Glomerular visceral epithelial cell (primary cell): ENCODE results near the gene PLEKHD1.
"Not testable (repeated sequence)": the region's sequence is repeated elsewhere in the genome, so short reads cannot be mapped to it uniquely, and the experiment has no call there.

Experiments used
- DNase-seq: peaks from one replicate; pipeline ENCODE4 v3.0.0-alpha.2; 2016; ENCODE audit errors: extremely low spot score

The PLEKHD1 gene

DNA sequence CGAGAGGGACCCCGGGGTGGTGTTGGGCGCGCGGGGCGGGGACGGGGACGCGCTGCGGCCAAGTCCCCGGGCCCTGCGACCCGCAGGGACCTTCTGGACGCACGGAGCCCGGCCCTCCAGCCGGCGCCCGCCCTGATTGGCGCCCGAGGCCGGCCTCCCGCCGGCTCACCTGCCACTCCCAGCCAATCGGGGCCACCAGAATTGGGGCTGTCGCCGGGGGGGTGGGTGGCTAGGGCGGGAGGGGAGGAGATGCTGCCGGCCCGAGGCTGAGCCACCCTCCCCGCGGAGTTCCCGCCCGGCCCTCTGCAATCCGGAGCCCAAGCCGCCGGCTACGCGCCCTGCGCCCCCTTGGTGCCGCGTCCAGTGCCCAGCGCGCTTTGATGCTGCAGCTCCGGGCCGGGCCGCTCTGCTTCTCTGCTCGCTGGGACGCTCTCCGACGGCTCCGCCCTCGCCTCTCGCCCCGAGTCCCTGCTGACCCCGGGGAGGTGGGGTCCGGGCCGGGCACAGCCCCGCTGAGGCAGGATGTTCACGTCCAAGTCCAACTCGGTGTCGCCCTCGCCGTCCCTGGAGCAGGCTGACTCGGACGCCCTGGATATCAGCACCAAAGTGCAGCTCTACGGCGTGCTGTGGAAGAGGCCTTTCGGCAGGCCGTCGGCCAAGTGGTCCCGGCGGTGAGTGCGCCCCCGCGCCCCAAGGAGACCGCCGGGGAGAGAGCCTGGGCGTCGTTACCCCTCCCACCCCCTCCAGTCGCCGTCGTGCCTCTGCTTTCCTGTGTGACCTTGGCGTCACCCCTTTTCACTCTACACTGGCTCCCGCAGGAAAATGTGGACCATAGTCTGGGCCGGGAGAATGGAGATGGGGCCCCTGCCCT, at the start of gene PLEKHD1:
PLEKHD1 (plus strand) TSS at position 285 of the 871 bp plus-strand sequence; CDS start at position 523, 238 bp downstream.
- no peak for DNase-seq

DNA sequence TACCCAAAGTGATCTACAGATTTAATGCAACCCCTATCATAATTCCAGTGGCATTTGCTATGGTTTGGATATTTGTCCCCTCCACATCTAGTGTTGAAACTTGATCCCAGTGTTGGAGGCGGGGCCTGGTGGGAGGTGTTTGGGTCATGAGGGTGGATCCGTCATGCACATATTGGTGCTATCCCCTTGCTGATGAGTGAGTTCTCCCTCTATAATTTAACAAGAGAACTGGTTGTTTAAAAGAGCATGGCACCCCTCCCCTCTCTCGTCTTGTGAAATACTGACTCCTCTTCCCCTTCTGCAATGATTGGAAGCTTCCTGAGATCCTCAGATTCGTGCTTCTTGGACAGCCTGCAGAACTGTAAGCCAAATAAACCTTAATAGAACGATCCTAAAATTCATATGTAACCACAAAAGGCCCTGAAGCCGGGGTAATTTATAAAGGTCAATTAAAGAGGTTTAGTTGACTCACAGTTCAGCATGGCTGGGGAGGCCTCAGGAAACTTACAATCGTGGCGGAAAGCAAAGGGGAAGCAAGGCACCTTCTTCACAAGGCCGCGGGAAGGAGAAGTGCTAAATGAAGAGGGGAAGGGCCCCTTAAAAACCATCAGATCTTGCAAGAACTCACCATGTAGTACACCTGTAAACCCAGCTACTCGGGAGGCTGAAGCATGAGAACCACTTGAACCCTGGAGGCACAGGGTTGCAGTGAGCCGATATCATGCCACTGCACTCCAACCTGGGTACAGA, 44.8 kb upstream of the PLEKHD1 start:
- DNase-seq, result no peak

DNA sequence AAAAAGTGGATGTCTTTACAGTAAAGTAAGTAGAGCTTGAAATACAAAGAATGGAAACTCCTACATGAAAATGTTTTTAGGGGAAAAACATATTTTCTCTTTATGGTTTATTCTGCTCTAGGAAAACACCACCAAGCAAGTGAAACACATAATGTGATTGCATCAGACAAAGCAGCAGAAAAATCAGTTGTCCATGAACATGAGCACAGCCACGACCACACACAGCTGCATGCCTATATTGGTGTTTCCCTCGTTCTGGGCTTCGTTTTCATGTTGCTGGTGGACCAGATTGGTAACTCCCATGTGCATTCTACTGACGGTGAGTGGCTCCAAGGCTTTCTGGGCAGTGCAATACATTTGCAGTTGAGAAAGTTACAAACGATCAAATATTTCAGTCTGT, 42.6 kb upstream of the PLEKHD1 start:
- peak; percentile 21 for DNase-seq

DNA sequence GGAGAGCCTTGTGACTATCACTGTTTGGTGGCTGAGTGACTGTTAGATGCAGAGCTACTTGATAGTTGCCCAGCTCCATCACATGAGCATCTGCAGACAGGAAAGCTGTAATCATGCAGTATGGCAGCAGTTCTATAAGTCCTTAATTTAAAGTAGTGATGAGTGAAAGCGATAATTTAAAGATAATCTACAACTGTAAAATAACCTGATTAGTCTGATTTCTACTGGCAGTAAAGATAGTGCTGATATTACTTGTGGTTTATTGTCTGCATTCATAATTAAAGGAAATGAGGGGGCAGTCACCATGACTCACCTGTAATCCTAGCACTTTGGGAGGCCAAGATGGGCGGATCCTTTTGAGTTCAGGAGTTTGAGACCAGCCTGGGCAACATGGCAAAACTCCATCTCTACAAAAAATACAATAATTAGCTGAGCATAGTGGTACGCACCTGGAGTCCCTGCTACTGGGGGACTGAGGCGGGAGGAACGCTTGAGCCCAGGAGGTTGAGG, 41.2 kb upstream of the PLEKHD1 start:
- no peak for DNase-seq

DNA sequence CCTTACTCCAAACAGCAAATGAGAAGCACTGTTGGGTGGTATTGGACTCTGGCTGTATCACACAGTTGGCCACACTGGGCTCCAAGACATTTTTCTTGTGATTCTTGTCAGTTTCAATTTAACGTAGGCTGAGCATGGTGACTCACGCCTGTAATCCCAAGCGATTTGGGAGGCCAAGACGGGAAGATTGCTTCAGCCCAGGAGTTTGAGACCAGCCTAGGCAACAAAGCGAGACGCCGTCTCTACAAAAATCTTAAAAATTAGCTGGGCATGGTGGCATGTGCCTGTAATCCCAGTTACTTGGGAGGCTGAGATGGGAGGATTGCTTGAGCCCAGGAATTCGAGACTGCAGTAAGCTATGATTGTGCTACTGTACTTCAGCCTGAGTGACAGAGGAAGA, 35.3 kb upstream of the PLEKHD1 start:
- no peak for DNase-seq

DNA sequence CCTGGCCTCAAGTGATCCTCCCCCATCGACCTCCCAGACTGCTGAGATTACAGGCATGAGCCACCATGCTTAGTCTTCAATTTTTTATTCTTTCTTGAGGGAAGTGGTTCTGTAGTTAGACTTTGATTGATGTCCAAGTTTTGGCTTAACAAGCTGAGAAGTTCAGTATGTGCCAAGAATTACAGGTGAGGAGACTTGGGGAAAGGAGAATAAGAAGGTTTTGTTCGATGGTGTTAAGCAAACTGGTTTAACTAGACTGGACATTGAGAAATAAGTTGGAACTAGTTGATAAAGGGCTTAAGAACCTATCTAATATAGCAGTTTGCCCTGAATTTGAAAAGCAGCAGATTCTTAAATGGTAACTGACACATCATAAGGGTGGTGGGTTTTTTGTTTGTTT, 32.6 kb upstream of the PLEKHD1 start:
- no peak for DNase-seq

DNA sequence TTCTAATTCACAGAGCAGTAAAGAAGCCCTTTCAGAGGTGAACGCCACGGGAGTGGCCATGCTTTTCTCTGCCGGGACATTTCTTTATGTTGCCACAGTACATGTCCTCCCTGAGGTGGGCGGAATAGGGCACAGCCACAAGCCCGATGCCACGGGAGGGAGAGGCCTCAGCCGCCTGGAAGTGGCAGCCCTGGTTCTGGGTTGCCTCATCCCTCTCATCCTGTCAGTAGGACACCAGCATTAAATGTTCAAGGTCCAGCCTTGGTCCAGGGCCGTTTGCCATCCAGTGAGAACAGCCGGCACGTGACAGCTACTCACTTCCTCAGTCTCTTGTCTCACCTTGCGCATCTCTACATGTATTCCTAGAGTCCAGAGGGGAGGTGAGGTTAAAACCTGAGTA, 26.2 kb upstream of the PLEKHD1 start:
- no peak for DNase-seq

DNA sequence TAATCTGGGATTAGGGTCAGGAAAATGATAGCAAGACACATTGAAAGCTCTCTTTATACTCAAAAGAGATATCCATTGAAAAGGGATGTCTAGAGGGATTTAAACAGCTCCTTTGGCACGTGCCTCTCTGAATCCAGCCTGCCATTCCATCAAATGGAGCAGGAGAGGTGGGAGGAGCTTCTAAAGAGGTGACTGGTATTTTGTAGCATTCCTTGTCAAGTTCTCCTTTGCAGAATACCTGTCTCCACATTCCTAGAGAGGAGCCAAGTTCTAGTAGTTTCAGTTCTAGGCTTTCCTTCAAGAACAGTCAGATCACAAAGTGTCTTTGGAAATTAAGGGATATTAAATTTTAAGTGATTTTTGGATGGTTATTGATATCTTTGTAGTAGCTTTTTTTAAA, 25.4 kb upstream of the PLEKHD1 start:
- no peak for DNase-seq

DNA sequence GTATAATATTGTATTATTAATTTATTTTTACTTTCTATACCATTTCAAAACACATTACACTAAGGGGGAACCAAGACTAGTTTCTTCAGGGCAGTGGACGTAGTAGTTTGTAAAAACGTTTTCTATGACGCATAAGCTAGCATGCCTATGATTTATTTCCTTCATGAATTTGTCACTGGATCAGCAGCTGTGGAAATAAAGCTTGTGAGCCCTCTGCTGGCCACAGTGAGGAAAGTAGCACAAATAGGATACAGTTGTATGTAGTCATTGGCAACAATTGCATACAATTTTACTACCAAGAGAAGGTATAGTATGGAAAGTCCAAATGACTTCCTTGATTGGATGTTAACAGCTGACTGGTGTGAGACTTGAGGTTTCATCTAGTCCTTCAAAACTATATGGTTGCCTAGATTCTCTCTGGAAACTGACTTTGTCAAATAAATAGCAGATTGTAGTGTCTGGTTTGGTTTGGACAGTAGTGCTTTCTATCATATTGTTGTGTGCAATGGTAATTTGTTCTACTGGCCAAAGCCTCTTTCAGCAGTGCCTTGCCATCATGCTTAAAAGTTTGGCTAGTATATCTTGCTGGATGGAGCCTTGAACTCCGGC, 24.3 kb upstream of the PLEKHD1 start:
- DNase-seq, result peak; percentile 82

DNA sequence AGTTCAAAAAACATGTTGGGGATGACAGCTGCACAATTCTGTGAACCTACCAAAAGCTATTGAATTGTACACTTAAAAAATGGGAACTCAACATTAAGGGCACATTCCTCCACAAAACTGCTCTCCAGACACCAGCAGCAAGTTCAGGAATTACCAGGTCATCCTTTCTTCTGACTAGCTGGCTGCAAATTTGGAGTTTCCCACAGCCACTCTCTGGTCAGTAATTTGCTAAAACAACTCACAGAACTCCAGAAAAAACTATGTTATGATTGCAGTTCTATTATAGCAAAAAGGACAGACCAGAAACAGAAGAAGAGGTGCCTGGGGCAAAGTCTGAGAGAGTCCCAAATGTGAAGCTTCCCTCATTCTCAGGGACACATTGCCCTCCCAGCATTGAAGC, 20.1 kb upstream of the PLEKHD1 start:
- no peak for DNase-seq

DNA sequence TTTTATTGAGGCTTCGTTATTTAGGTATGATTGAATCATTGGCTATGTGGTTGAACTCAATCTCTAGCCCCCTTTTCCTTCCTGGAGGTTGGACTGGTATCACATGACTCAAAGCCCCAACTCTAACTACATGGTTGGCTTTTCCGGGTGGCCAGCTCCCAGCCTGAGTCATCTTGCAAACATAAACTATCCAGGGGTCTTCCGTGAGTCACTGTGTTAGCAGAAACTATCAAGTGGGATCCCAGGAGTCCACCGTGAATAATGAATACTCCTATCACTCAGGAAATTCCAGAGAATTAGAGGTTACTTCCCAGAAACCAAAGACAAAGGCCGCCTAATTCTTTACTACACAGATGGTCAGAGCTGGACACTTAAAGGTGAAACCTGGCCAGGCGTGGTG, 19.7 kb upstream of the PLEKHD1 start:
- DNase-seq, result peak; percentile 97

DNA sequence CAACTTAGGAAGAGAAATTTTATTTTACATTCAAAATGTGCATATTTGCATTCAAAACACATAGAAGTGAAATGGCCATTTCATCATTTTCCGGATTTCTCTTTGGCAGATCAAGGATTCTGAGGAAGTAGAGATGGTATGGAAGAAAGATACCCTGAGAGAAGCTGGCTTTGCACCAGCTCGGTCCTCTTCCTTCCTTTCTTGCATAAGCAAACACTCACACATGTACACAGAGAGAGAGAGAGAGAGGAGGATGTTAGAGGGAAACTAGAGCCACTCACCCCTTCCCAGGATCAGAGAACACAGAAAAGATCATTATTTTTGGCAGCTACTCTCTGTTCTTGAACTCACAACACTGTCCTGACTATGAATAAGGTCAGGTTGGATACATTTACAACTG, 15.6 kb upstream of the PLEKHD1 start:
- DNase-seq, result no peak

DNA sequence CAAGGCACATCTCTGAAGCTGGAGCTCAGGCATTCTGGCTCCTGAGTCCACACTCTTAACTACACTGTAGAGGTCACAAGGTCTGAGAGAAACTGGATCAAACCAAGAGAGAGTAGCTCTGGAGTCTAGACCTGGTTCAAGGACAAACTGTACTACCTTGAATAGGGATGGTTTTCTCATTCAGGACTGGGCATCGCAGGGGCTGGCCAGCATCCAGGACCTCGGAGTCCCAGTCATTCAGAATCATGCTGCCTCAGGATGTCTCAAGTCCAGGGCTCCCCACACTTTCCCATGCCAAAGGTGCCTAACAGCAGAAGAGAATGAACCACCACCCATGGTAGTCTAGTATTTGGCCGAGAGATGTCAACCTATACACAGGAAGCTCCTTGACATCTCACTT, 13.1 kb upstream of the PLEKHD1 start:
- no peak for DNase-seq

DNA sequence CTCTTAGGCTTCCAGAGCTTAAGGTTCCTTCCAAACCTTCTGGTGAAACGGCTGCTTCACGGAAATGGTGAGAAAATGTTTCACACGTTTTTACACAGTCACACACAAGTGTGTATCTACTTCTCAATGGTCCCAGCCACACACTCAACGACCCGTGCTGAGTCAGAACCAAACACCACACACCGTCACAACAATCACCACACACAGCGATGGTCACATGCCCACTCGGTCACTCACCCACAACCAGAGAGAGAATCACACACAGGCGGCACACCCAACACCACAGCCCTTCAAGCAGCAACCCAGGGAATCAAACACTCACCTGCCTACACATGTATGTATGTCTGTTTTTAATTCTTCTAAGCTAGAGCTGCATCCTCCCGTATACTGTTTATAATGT, 12.6 kb upstream of the PLEKHD1 start:
- DNase-seq, result no peak

DNA sequence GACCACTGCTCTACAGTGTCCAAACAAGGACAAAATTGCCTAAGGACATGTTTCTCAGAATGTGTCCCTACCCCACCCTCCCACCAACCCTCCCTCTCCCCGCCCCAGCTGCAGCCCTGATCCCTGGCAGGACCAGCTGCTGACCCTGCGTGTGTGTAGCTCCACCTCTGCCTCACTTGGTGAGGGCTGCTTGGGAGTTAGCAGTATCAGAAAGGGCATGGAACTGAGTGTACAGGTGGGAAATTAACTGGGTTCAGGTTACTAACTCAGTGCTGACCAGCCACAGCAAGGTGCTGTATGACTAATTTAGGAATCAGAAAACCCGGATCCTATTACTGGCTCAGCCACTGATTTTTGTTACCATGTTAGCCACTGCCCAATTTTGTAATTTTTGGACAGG, 11.3 kb upstream of the PLEKHD1 start:
- no peak for DNase-seq

DNA sequence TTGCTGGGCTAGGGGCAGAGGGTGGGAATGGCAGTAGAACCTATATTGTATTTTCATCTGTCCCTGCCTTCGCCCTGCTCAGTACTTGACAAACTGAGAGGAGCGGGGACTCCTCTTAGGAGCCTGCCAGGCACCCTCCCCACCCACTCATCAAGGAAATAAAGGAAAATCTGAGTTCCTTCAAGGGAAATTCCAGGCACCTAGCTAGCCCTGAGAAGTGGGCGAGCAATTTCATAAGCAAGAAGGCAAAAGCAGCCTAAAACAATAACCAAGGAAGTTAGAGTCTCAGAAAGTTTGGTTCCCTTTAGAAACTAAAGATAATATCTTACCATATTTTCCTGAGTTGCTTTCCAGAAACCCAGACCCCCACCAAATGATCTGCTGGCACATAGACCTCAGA, 10.6 kb upstream of the PLEKHD1 start:
- no peak for DNase-seq

DNA sequence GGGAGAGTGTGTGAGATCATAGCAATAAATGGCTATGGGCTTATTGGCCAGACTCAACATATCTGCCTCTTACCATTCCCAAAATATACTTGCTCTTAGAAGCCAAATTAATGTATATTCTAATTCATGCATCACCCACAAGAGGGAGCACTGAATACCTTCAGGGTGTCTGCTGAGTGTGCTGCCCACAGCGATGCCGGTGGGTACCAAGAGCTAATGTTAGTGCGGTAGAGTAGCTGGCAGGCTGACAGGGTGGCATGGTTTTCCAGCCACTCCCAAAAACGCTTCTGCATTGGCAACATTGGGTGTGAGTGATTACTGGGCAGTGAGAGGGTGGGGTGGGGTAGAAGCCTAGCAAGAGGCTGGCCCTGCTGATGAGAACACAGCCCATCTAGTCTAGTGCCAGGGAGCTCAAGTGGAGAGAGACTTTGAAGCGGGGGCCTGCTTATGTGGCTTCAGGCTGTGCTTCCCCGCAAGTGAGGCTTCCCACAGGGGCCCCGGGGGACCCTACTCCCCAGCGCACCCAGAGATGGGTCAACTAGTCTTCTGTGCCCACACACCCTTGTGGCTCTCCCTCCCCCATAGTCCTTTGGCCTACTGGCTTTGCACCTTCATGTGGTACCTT, 9.2 kb upstream of the PLEKHD1 start:
- DNase-seq, result peak; percentile 31

DNA sequence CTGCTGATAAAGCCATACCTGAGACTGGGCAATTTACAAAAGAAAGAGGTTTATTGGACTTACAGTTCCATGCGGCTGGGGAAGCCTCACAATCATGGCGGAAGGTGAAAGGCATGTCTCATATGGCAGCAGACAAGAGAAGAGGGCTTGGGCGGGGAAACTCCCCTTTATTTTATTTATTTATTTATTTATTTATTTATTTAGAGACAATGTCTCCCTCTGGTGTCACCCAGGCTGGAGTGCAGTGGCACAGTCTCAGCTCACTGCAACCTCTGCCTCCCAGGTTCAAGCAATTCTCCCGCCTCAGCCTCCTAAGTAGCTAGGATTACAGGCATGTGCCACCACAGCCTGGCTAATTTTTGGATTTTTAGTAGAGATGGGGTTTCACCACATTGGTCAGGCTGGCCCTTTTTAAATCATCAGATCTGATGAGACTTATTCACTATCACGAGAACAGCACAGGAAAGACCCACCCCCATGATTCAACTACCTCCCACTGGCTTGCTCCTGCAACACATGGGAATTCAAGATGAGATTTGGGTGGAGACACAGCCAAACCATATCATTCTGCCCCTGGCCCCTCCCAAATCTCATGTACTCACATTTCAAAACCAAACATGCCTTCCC, 7.6 kb upstream of the PLEKHD1 start:
- DNase-seq, result peak; percentile 10

DNA sequence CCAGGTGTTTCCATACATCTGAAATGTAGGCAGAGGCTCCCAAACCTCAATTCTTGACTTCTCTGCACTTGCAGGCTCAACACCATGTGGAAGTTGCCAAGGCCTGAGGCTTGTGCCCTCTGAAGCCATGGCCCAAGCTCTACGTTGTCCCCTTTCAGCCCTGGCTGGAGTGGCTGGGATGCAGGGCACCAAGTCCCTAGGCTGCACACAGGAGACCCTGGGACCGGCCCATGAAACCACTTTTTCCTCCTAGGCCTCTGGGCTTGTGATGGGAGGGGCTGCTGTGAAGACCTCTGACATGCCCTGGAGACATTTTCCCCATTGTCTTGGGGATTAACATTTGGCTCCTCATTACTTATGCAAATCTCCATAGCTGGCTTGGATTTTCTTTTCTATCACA, 6.5 kb upstream of the PLEKHD1 start:
- DNase-seq, result not testable (repeated sequence)

DNA sequence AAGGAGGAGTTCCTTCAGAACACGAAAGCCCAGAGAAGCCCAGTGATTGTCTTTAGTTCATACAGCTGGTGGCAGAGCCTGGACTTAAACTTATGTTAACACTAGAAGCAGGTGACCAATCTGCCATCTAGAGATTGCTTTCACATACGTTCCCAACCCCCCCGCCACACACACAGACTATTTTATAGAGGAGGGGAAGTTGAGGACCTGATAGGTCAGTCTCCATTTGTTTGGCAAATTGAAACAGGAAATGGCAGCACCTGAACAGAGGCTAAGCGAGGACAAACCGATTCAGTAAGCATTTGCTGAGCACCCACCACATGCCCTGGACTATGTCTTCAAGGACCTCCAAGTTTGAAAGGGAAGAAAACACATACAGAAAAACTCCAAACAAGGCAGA, 4.8 kb upstream of the PLEKHD1 start:
- DNase-seq, result no peak

DNA sequence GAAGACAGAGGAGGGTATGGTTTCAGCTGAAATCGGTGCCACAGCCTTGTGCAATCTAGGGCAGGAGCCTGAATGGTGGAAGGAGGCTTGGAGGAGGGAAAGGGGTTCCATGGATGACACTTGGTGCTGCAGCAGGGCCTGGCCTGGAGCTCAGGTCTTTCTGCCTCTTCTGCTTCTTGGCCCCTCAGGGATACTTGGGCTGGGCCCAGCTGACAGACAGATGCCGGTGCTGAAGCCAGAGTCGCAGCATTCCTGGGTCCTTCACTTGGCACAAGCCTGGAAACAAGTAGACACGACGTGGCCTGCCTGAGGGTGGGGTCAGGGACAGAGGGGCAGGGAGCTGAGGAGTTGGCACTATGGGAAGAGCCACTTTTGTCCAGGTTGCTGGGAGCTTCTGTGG, 4.4 kb upstream of the PLEKHD1 start:
- no peak for DNase-seq
